H1 (cell line): ENCODE measurements around the gene ZNF385B. TPM values are rescaled to one million over a fixed set of nuclear protein-coding genes. Genes with fewer than 3 reads are reported as not detected.

Experiments used
- CTCF ChIA-PET: fragments of 300-600 bp; sonication (Branson Sonifier 250); formaldehyde crosslinking; loops from one replicate; lab custom pipeline; 2021; ENCODE audit not compliant: partially characterized antibody; lab: Charles Lee
- POLR2A ChIA-PET: fragments of 300-600 bp; sonication (Branson Sonifier 250); formaldehyde crosslinking; loops from one replicate; lab custom pipeline; 2021; ENCODE audit warnings: inconsistent platforms; ENCODE audit not compliant: partially characterized antibody; lab: Charles Lee
- DNase-seq, 2 experiments: peaks; one replicate each; pipeline versions ENCODE4 v3.0.0 to v3.0.0-alpha.2; 2010 to 2022; ENCODE audit warnings: low spot score in 2 of 2, low read depth in 1 of 2, mixed read lengths in 1 of 2
- FAIRE-seq: peaks from 2 replicates; lab custom pipeline; 2011; peaks lifted over from hg19 to GRCh38; lab: Jason Lieb, UNC
- H2AFZ ChIP-seq: 2 replicates; pipeline ENCODE4 v1.8.1; 2012; ENCODE audit warnings: low read length, inconsistent platforms
- H2AK5ac ChIP-seq: 2 replicates; pipeline ENCODE4 v1.6.1; 2013; ENCODE audit warnings: low read depth, low read length
- H2BK120ac ChIP-seq: replicated peaks from 2 replicates; pipeline ENCODE3; 2013; ENCODE audit warnings: low read depth, low read length, inconsistent platforms
- H2BK12ac ChIP-seq: 2 replicates; pipeline ENCODE4 v1.6.1; 2013; ENCODE audit warnings: low read depth, low read length
- H2BK15ac ChIP-seq: 2 replicates; pipeline ENCODE4 v1.6.1; 2013; ENCODE audit warnings: low read length
- H2BK20ac ChIP-seq: 2 replicates; pipeline ENCODE4 v1.6.1; 2013; ENCODE audit warnings: low read length
- H2BK5ac ChIP-seq: 2 replicates; pipeline ENCODE4 v1.6.1; 2013; ENCODE audit warnings: low read depth, low read length
- H3K14ac ChIP-seq: 2 replicates; pipeline ENCODE4 v1.6.1; 2013; ENCODE audit warnings: inconsistent platforms; ENCODE audit not compliant: insufficient read length
- H3K18ac ChIP-seq: 2 replicates; pipeline ENCODE4 v1.6.1; 2013; ENCODE audit warnings: low read length; ENCODE audit errors: extremely low read depth
- H3K23ac ChIP-seq: 2 replicates; pipeline ENCODE4 v1.6.1; 2013; ENCODE audit warnings: inconsistent platforms; ENCODE audit not compliant: insufficient read length
- H3K23me2 ChIP-seq: 2 replicates; pipeline ENCODE4 v1.6.1; 2013; ENCODE audit warnings: low read depth, low read length
- H3K27ac ChIP-seq: 2 replicates; pipeline ENCODE4 v1.6.1; 2011; ENCODE audit warnings: low read depth, low read length, inconsistent platforms
- H3K27me3 ChIP-seq, 4 experiments: replicated peaks in 1 of 4; 1 replicate in 1 of 4; 2 replicates in 3 of 4; pipeline versions ENCODE4 v1.6.1 to v1.8.1; 2011 to 2013; ENCODE audit warnings: low read length in 3 of 4, mild to moderate bottlenecking in 3 of 4, inconsistent platforms in 2 of 4, mixed read lengths in 2 of 4, moderate library complexity in 1 of 4; ENCODE audit not compliant: control insufficient read depth in 3 of 4, insufficient read depth in 3 of 4; ENCODE audit errors: extremely low read depth in 1 of 4
- H3K36me3 ChIP-seq, 4 experiments: 2 replicates each; pipeline versions ENCODE4 v1.6.1 to v1.8.1; 2011 to 2013; ENCODE audit warnings: mild to moderate bottlenecking in 4 of 4, low read length in 3 of 4, moderate library complexity in 2 of 4, control low read depth in 1 of 4, inconsistent platforms in 1 of 4; ENCODE audit not compliant: insufficient read depth in 4 of 4, control insufficient read depth in 2 of 4
- H3K4ac ChIP-seq: replicated peaks from 2 replicates; pipeline ENCODE3; 2013; ENCODE audit warnings: low read length, low read depth, mixed read lengths, inconsistent platforms; ENCODE audit not compliant: insufficient read length
- H3K4me1 ChIP-seq, 4 experiments: replicated peaks in 1 of 4; 1 replicate in 1 of 4; 2 replicates in 3 of 4; pipeline versions ENCODE4 v1.6.1 to v1.8.1; 2011 to 2013; ENCODE audit warnings: low read length in 3 of 4, inconsistent platforms in 2 of 4, mixed read lengths in 1 of 4; ENCODE audit not compliant: insufficient read depth in 4 of 4, control insufficient read depth in 3 of 4
- H3K4me2 ChIP-seq, 2 experiments: 2 replicates each; pipeline versions ENCODE4 v1.6.1 to v1.8.1; 2011 to 2013; ENCODE audit warnings: low read depth in 2 of 2, low read length in 2 of 2, control low read depth in 1 of 2, inconsistent platforms in 1 of 2, mild to moderate bottlenecking in 1 of 2; ENCODE audit not compliant: insufficient read depth in 1 of 2
- H3K4me3 ChIP-seq, 4 experiments: fragments of 200-600, 300-600 bp in 1 of 4; sonication (generic), shearing (Covaris generic), sonication (Bioruptor Twin) in 1 of 4; 2 replicates each; pipeline versions ENCODE4 v1.5.1 to v1.8.1; 2011 to 2016; ENCODE audit warnings: low read length in 4 of 4, low read depth in 3 of 4, control low read depth in 2 of 4, inconsistent platforms in 2 of 4, mild to moderate bottlenecking in 2 of 4, mixed read lengths in 1 of 4, moderate library complexity in 1 of 4; ENCODE audit not compliant: insufficient read depth in 2 of 4; ENCODE audit errors: extremely low read depth in 1 of 4
- H3K56ac ChIP-seq: replicated peaks from 2 replicates; pipeline ENCODE3; 2013; ENCODE audit warnings: low read depth, mild to moderate bottlenecking, mixed read lengths, low read length, inconsistent platforms; ENCODE audit not compliant: insufficient read length
- H3K79me1 ChIP-seq: 2 replicates; pipeline ENCODE4 v1.6.1; 2013; ENCODE audit warnings: low read depth, low read length, control low read depth
- H3K79me2 ChIP-seq, 2 experiments: 2 replicates each; pipeline versions ENCODE4 v1.6.1 to v1.8.1; 2012 to 2013; ENCODE audit warnings: low read length in 2 of 2, mild to moderate bottlenecking in 2 of 2, inconsistent platforms in 1 of 2; ENCODE audit not compliant: insufficient read depth in 2 of 2, control insufficient read depth in 1 of 2
- H3K9ac ChIP-seq, 4 experiments: replicated peaks in 1 of 4; 1 replicate in 1 of 4; 2 replicates in 3 of 4; pipeline versions ENCODE4 v1.6.1 to v1.8.1; 2011 to 2013; ENCODE audit warnings: low read depth in 3 of 4, low read length in 3 of 4, control low read depth in 2 of 4, mild to moderate bottlenecking in 2 of 4, moderate library complexity in 2 of 4, inconsistent platforms in 1 of 4; ENCODE audit errors: extremely low read depth in 1 of 4
- H3K9me3 ChIP-seq, 2 experiments: 2 replicates each; pipeline versions ENCODE4 v1.6.1 to v1.8.1; 2012 to 2013; ENCODE audit warnings: mild to moderate bottlenecking in 2 of 2, moderate library complexity in 2 of 2, control low read depth in 1 of 2, inconsistent platforms in 1 of 2, low read depth in 1 of 2, low read length in 1 of 2, mixed read lengths in 1 of 2; ENCODE audit not compliant: insufficient read depth in 2 of 2
- H4K20me1 ChIP-seq, 2 experiments: replicated peaks in 1 of 2; 2 replicates each; pipeline versions ENCODE3 to v1.8.1; 2011 to 2013; ENCODE audit warnings: inconsistent platforms in 2 of 2, low read length in 2 of 2, mild to moderate bottlenecking in 1 of 2; ENCODE audit not compliant: insufficient read depth in 2 of 2, control insufficient read depth in 1 of 2
- H4K5ac ChIP-seq: 2 replicates; pipeline ENCODE4 v1.6.1; 2013; ENCODE audit warnings: low read length, low read depth, mixed read lengths, inconsistent platforms; ENCODE audit not compliant: insufficient read length
- H4K8ac ChIP-seq: 2 replicates; pipeline ENCODE4 v1.8.0; 2013; ENCODE audit warnings: mild to moderate bottlenecking, moderate library complexity, low read length, inconsistent platforms; ENCODE audit not compliant: insufficient read depth; ENCODE audit errors: extremely low read depth
- H4K91ac ChIP-seq: replicated peaks from 2 replicates; pipeline ENCODE3; 2013; ENCODE audit warnings: low read length, mixed read lengths, inconsistent platforms; ENCODE audit not compliant: insufficient read length
- FOSL1 ChIP-seq: IDR thresholded peaks from 2 replicates; pipeline ENCODE4 v1.6.1; 2011; ENCODE audit warnings: mild to moderate bottlenecking, low read depth, low read length, moderate library complexity; ENCODE audit not compliant: insufficient read depth
- SP2 ChIP-seq: IDR thresholded peaks from 2 replicates; pipeline ENCODE4 v1.6.1; 2012; ENCODE audit warnings: mild to moderate bottlenecking, low read length, inconsistent platforms
- polyA plus RNA-seq, 7 experiments: library from polyadenylated mRNA; depleted of rRNA in 3 of 7; stranded (reverse) in 5 of 7; unstranded in 2 of 7; fragments of >200 nt in 5 of 7; fragments of 200-250 nt in 2 of 7; gene quantifications; 1 replicate in 5 of 7; 2 replicates in 1 of 7; 4 replicates in 1 of 7; pipeline versions ENCODE4 v1.2.1 to v1.2.3, GENCODE V29; 2011 to 2013; ENCODE audit warnings: missing spikeins in 2 of 7, mixed read lengths in 2 of 7
- total RNA-seq: library from RNA; stranded (reverse); fragmentation: NEBNext Ultra II Directional; extraction: Animal tissue kit (Norgen Biotek cat#: 25700); gene quantifications from 2 replicates; pipeline ENCODE4 v1.2.1, GENCODE V29; 2021

Gene ZNF385B
- total and polyA plus RNA-seq, 2 of the 8 experiments (the other 6 are each of a cell fraction or from before 2014, with no cell fraction given): 1.1 to 3.7 TPM

DNA sequence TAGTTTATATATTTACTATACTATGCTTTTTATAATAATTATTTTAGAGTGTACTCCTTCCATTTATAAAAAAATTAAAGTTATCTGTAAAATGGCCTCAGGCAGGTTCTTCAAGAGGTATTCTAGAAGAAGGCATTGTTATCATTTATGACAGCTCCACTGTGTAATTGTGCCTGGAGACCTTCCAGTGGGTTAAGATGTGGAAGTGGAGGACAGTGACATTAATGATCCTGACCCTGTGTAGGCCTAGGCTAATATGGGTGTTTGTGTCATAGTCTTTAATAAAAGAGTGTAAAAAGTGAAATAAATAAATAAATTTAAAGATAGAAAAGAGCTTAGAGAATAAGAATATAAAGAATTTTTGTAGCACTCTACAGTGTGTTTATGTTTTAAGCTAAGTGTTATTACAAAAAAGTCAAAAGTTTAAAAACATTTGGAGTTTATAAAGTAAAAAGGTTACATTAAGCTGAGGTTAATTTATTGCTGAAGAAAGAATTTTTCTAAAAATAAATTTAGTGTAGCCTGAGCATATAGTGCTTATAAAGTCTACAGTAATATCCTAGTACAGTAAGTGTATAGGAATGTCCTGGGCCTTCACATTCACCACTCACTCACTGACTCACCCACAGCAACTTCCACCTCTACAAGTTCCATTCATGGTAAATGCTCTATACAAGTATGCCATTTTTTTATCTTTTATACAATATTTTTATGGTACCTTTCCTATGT is 406.8 kb downstream of the ZNF385B start:
- Histone ChIP-seq H4K5ac (no peak overlapping the region), H3K14ac (no peak overlapping the region), H3K79me1 (no peaks in the 10 kb centered on the region), H2AK5ac (no peak overlapping the region), H2BK12ac (no peak overlapping the region), H3K27me3 (no peaks in the 10 kb centered on the region), H2BK5ac (no peak overlapping the region), H4K91ac (no peak overlapping the region), H3K56ac (no peak overlapping the region), H3K4me1 (no peaks in the 10 kb centered on the region), H2BK20ac (no peak overlapping the region), H4K8ac (no peak overlapping the region), H3K27ac (no peak overlapping the region), H3K79me2 (no peaks in the 10 kb centered on the region), H3K4me2 (no peak overlapping the region), H4K20me1 (no peaks in the 10 kb centered on the region), H3K9ac (no peak overlapping the region), H2BK120ac (no peak overlapping the region), H3K4ac (no peak overlapping the region), H3K23me2 (no peaks in the 10 kb centered on the region), H3K18ac (no peak overlapping the region), H3K36me3 (peaks cover 0 to 4% (median 0%) of the 10 kb centered on the region in 4 experiments; a peak in 1 of 8 replicates), H3K9me3 (peaks cover 10 to 13% of the 10 kb centered on the region in 2 experiments; a peak in 3 of 4 replicates), H2BK15ac (no peak overlapping the region), H3K23ac (no peak overlapping the region), H3K4me3 (no peak overlapping the region), H2AFZ (no peak overlapping the region)
- TF ChIP-seq FOSL1 (no peak), SP2 (no peak)
- no peak for FAIRE-seq
- CTCF ChIA-PET: interaction anchor here (0.7 to 1.7 kb wide), 5 partner anchors 9 to 259 kb away, joined by 3 to 7 read pairs (median 3); no protein-coding TSS in a partner anchor
- no peak for DNase-seq
- POLR2A ChIA-PET: interaction anchor here (0.6 to 0.9 kb wide), 2 partner anchors 11 to 154 kb away, joined by 3 to 4 read pairs; no protein-coding TSS in a partner anchor
